Activated T-cell treated with anti-CD3 and anti-CD28 coated beads, Interleukin-2, amount 50 U/mL, for 48 hours (primary cell): ENCODE results near the gene TTBK2.
"Not testable (repeated sequence)": the region's sequence is repeated elsewhere in the genome, so short reads cannot be mapped to it uniquely, and the experiment has no call there.

Experiments used
- DNase-seq, 2 experiments: peaks; one replicate each; pipeline ENCODE4 v3.0.0-alpha.2; 2020

TTBK2 gene

GRCh38 chr15:42920519-42921341 is at the start of gene TTBK2:
Gene TTBK2, minus strand, starts transcription at chr15:42920778. Its CDS starts 42,161 bp downstream, at chr15:42878617.
- DNase-seq: peak; percentile 98

GRCh38 chr15:42964476-42964875 is 43.9 kb upstream of the TTBK2 start:
- no peak for DNase-seq

- DNase-seq: no peak
Measured at GRCh38 chr15:42955518-42955917, 34.9 kb upstream of the TTBK2 start.

GRCh38 chr15:42954291-42954690 is 33.7 kb upstream of the TTBK2 start:
- DNase-seq: no peak

- not testable (repeated sequence) for DNase-seq
Measured at GRCh38 chr15:42948898-42949297, 28.3 kb upstream of the TTBK2 start.

- no peak for DNase-seq
Measured at GRCh38 chr15:42940527-42940926, 19.9 kb upstream of the TTBK2 start.

- no peak for DNase-seq
Measured at GRCh38 chr15:42939841-42940240, 19.3 kb upstream of the TTBK2 start.

- no peak for DNase-seq
Measured at GRCh38 chr15:42937143-42937542, 16.6 kb upstream of the TTBK2 start.

- DNase-seq: no peak
Measured at GRCh38 chr15:42933886-42934667, 13.5 kb upstream of the TTBK2 start.

- DNase-seq: no peak
Measured at GRCh38 chr15:42932833-42933515, 12.4 kb upstream of the TTBK2 start.

GRCh38 chr15:42931702-42932486 is 11.3 kb upstream of the TTBK2 start:
- DNase-seq: no peak

- no peak for DNase-seq
Measured at GRCh38 chr15:42929306-42929848, 8.8 kb upstream of the TTBK2 start.

- peak; percentile 59 to 63 for DNase-seq
Measured at GRCh38 chr15:42921342-42921731, 759 bp upstream of the TTBK2 start.

GRCh38 chr15:42919799-42920518 is 619 bp downstream of the TTBK2 start:
- peak; percentile 51 to 55 for DNase-seq

- DNase-seq: no peak
Measured at GRCh38 chr15:42919308-42919707, 1.3 kb downstream of the TTBK2 start.

GRCh38 chr15:42918047-42918446 is 2.5 kb downstream of the TTBK2 start:
- no peak for DNase-seq

GRCh38 chr15:42915654-42916315 is 4.8 kb downstream of the TTBK2 start:
- no peak for DNase-seq

GRCh38 chr15:42914728-42915497 is 5.7 kb downstream of the TTBK2 start:
- DNase-seq: no peak

GRCh38 chr15:42911058-42911592 is 9.5 kb downstream of the TTBK2 start:
- no peak for DNase-seq

GRCh38 chr15:42908538-42908937 is 12.0 kb downstream of the TTBK2 start:
- no peak for DNase-seq
